SJSA1 (cell line): ENCODE measurements around the gene TRAF3. TPM values are rescaled to one million over a fixed set of nuclear protein-coding genes. Genes with fewer than 3 reads are reported as not detected.

Experiments used
- DNase-seq, 2 experiments: peaks; one replicate each; pipeline ENCODE4 v3.0.0-alpha.2; 2015 to 2020; ENCODE audit warnings: low spot score in 2 of 2, low read depth in 1 of 2
- H3K27ac ChIP-seq: fragments of 250-450 bp; sonication (Bioruptor Pico); 2 replicates; pipeline ENCODE4 v1.5.1; 2020; ENCODE audit warnings: mild to moderate bottlenecking, moderate library complexity
- H3K27me3 ChIP-seq: fragments of 250-450 bp; sonication (Bioruptor Pico); replicated peaks from 2 replicates; pipeline ENCODE4 v1.5.1; 2020; ENCODE audit warnings: mild to moderate bottlenecking, moderate library complexity
- H3K36me3 ChIP-seq: fragments of 250-450 bp; sonication (Bioruptor Pico); 2 replicates; pipeline ENCODE4 v1.5.1; 2020; ENCODE audit warnings: mild to moderate bottlenecking
- H3K4me1 ChIP-seq: fragments of 250-450 bp; sonication (Bioruptor Pico); replicated peaks from 2 replicates; pipeline ENCODE4 v1.6.1; 2021; ENCODE audit warnings: mild to moderate bottlenecking
- H3K4me3 ChIP-seq: fragments of 250-450 bp; sonication (Bioruptor Pico); 2 replicates; pipeline ENCODE4 v1.5.1; 2020; ENCODE audit warnings: mild to moderate bottlenecking
- H3K9me3 ChIP-seq: fragments of 250-450 bp; sonication (Bioruptor Pico); replicated peaks from 2 replicates; pipeline ENCODE4 v1.5.1; 2020; ENCODE audit warnings: mild to moderate bottlenecking
- total RNA-seq: library from RNA; depleted of rRNA; stranded (reverse); fragments of >200 nt; shearing (Covaris generic); gene quantifications from 2 replicates; pipeline ENCODE4 v1.2.3, GENCODE V29; 2014

Gene TRAF3
- total RNA-seq, 1 experiment from 2014 or later: 24.2 TPM

DNA sequence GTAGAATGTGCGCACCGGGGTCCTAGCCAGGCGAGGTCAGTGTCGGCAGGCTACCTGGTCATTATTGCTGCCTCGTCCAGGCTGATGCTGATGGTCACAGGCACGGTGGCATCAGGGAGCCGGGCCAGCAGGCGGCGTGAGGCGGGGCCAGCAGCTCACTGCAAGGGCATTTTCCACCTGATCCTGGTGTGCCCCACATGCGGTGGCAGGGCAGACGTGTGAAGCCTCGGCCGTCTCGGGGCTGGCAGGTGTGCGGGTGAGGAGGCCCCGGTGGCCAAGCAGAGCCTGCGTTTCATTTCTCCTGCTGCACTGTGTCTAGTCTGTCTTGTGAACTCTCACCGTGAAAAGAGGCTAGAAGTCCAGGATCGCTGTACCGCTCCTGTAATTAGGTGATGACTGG, 133.2 kb downstream of the TRAF3 start:
- no peak overlapping the region for H3K4me3 ChIP-seq
- DNase-seq: no peak
- H3K9me3 ChIP-seq: no peaks in the 10 kb centered on the region

DNA sequence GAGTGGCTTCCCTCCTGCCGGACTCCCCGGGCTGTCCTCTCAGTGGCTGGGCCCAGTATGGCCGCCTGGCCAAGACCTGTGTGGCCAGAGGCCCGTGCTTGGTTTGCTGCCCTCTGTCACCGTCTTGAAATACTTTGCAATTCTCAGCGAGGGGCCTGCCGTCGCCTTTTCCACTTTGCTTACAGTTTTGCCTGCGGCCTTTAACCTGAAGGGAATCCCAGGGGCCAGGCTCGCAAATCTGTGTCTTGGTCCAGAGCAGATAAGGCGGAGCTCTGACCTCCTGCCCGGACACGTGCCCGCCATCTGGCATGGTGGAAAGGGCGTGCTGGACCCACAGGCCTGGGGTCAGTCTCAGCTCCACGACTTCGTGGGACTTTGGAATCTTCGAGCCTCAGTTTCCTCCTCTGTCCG, 134.3 kb downstream of the TRAF3 start:
- DNase-seq: no peak
- peaks cover 7% of the 10 kb centered on the region for H3K36me3 ChIP-seq
- H3K27me3 ChIP-seq: no peaks in the 10 kb centered on the region
- no peaks in the 10 kb centered on the region for H3K4me1 ChIP-seq
- H3K27ac ChIP-seq: no peak overlapping the region
- H3K9me3 ChIP-seq: no peaks in the 10 kb centered on the region
- H3K4me3 ChIP-seq: no peak overlapping the region

More for the DNA sequence above, 133.2 kb downstream of the TRAF3 start:
- Histone ChIP-seq H3K36me3 (peaks cover 9% of the 10 kb centered on the region), H3K4me1 (no peaks in the 10 kb centered on the region), H3K27me3 (no peaks in the 10 kb centered on the region), H3K27ac (no peak overlapping the region)

DNA sequence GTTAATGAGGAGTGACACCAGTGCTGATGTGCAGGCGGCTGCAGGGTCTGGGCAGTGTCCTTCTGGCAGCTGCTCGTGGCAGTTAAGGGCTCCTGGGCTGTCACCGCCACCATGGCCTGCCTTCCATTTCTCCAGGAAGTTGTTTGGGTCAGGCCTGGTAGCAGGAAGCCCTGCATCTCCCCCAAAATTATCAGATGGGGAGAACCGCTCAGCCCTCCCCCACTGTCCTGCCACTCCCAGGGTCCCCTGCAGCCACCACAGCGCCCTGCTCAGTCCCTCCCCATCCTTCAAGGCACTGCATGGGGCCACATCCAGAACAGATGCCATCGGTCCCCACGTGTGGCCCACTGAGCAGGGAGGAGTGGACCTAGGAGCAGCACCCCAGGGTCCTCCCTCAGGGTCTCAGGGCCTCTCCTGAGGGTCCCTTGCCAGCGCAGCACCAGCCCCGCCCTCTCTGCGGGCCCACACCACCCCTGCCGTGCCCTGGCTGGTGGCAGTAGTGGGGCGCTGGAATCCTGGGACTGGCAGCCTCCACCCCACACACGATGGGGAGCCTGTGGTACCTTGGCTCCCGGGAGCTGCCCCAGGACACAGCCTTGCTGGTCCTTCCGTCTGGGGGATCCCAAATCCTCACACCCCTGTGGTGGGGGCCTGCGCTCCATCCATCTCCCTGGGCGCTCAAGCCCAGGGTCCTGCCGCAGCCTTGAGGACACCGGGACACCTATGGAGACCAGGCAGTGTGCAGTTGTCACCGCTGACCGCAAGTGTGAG, 134.9 kb downstream of the TRAF3 start:
- H3K27ac ChIP-seq: no peak overlapping the region
- H3K4me3 ChIP-seq: no peak overlapping the region
- no peaks in the 10 kb centered on the region for H3K9me3 ChIP-seq
- no peaks in the 10 kb centered on the region for H3K27me3 ChIP-seq
- DNase-seq: no peak
- H3K36me3 ChIP-seq: peaks cover 2% of the 10 kb centered on the region
- no peaks in the 10 kb centered on the region for H3K4me1 ChIP-seq

DNA sequence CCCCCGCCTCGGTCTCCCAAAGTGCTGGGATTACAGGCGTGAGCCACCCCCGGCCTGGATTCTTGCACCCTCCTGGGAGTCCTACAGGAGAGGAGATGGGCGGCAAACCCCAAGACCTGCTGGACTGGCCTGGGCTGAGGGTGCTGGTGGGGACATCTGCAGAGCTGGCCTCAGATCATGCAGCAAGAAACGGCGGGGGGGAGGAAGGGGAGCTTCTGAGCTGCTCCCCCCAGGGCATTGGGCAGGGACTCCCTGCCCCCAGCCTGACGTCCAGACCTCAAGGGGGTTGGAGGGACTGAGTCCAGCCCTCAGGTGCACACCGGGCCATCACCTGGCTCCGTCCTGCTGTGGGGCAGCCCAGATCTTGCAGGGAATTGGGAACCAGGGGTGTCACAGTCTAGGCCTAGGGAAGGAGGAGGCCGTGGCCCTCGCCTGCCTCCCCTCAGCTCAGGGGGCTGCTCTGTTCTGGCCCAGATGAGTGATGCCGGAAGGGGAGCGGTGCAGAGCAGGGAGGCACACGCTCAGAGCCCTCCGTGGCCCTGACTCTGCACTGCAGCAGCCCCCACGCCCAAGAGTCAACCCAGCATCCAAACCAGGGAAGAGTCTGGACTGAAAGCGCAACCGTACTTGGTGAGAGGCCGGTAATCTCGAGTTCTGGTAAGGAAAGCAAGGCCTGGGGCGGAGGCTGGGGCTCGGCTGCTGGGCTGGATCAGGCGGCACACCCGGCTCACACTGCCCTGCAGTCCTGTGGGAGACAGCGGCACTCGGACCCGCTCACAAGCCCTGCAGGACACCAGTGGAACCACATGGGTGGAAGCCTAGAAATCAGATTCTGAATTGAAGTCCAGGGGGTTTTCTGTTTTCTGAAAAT, 136.3 kb downstream of the TRAF3 start:
- DNase-seq: no peak
- no peaks in the 10 kb centered on the region for H3K36me3 ChIP-seq
- H3K27ac ChIP-seq: no peak overlapping the region
- no peaks in the 10 kb centered on the region for H3K4me1 ChIP-seq
- H3K4me3 ChIP-seq: no peak overlapping the region
- H3K27me3 ChIP-seq: no peaks in the 10 kb centered on the region
- H3K9me3 ChIP-seq: no peaks in the 10 kb centered on the region

DNA sequence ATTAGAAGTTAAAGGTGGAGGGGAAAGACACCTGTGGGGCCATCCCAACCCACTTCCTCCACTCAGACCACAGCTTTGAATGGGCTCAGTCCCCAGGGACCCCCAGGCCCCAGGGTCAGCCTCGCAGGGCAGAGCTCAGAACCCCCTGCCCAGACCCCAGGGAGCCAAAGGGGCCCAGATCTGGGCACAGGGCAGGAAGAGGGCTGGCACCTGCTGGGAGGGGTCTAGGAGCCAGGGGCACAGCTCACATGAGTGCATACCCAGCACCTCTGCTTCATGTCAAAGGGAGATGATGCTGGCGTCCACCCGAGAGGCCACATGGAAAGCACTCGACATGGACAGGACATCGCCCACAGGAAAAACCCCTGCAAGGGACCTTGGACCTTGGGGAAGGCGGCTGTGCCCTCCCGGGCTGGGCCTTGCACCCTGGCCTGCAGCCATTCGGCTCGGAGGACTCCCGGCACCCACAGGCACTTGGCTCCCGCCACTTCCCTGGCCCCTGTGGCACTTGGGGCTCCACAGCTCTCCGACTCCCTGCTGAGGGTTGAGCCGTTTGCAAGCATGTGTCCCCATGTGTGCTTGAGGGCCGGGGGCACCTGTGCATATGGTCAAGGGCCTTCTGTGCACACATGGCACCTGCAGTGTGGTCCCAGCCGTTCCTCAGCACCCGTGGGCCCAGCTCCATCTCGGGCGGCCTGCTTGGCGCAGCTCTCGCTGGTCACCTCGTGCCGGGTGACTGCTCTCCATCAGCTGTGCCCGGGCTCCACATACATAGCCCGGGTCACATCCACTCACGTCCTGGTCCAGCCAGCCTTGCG, 137.4 kb downstream of the TRAF3 start:
- H3K27me3 ChIP-seq: no peaks in the 10 kb centered on the region
- no peaks in the 10 kb centered on the region for H3K9me3 ChIP-seq
- H3K36me3 ChIP-seq: no peaks in the 10 kb centered on the region
- H3K27ac ChIP-seq: no peak overlapping the region
- no peaks in the 10 kb centered on the region for H3K4me1 ChIP-seq
- no peak overlapping the region for H3K4me3 ChIP-seq
- DNase-seq: no peak

DNA sequence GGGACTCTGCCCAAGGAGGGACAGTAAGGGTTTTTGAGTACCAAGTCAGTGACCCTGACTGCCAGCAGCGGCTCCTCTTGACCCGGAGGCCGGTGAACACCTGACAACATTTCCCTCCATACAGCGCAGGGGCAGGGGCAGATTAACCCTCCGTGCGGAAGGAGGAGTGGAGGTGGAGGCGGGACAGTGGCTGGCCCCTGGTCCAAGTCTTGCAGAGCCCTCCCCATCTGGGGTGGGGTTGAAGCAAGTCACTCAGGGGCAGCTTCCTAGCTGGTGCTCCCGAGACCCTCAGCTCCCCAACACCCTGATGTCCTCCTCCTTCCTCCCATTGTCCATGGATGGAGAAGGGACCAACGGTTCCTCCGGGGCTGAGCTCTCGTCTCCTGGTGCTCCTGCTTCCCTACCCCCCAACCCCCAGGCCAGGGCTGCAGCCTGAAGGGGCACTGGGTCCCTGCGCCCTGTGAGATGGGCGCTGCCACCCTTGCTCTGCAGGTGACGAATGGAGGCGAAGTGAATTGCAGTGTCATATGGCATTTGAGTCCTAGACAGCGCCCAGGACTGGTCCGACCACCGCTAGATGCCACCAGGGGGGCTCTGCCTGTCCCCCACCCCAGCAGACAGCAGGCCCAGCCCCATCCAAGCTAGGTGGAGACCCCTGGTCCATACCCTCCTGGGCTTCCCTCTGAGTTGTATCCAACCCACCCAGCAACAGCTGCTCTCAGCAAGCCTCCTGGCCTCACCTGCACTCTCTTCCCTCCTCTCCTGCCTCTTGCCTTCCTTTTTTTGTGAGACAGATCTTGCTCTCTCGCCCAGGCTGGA, 138.3 kb downstream of the TRAF3 start:
- no peak for DNase-seq
- no peaks in the 10 kb centered on the region for H3K4me1 ChIP-seq
- H3K27me3 ChIP-seq: no peaks in the 10 kb centered on the region
- no peak overlapping the region for H3K4me3 ChIP-seq
- no peak overlapping the region for H3K27ac ChIP-seq
- no peaks in the 10 kb centered on the region for H3K36me3 ChIP-seq
- no peaks in the 10 kb centered on the region for H3K9me3 ChIP-seq

DNA sequence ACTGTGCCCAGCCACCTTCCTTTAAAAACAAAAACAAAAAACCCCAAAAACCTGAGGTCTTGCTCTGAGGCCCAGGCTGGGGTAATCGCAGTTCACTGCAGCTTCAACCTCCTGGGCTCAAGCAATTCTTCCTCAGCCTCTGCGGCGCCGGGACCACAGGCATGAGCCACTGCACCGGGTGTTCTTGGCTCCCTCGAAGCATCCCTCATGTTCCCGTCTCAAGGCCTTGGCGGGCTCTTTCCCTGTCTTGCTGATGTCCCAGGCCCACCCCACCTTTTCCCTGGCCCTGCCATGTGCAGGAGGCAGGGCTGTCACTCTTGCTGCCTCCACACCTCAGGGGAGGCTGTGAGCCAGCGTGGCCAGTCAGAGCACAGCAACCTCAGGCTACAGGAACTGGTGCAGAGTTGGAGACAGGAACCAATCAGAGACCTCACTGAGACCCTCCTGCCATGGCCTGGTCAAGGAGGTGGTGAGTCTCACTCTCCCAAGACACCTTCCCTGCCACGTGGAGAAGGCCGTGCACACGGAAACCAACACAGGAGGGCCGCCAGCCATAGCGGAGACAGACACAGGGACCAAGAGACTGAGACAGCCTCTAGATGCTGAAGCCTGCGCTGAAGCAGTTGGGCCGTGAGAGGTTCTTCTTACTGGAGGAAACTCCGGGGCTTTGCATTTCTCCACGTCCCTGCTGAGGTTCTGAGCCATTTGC, 139.3 kb downstream of the TRAF3 start:
- Histone ChIP-seq H3K4me1 (no peaks in the 10 kb centered on the region), H3K27ac (no peak overlapping the region)
- no peak for DNase-seq

DNA sequence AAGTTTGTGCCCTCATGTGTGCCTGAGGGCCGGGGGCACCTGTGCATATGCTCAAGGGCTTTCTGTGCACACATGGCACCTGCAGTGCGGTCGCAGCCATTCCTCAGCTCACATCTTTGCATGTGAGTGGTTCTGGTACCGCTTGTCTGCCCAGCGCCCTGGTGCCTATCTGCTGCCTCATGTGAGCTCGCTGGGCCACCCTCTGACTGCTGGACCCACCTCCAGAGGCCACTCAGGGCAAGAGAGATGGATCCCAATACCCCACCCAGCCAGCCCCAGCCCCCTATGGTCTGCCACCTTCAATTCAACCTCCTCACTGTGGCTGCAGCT, 139.8 kb downstream of the TRAF3 start:
- Histone ChIP-seq H3K27ac (no peak overlapping the region), H3K4me1 (no peaks in the 10 kb centered on the region), H3K4me3 (no peak overlapping the region), H3K27me3 (no peaks in the 10 kb centered on the region; the same call in 1 of the 2 replicates), H3K36me3 (no peaks in the 10 kb centered on the region), H3K9me3 (no peaks in the 10 kb centered on the region; the same call in 1 of the 2 replicates)
- DNase-seq: no peak

More for the DNA sequence above, 139.3 kb downstream of the TRAF3 start:
- Histone ChIP-seq H3K36me3 (no peaks in the 10 kb centered on the region), H3K4me3 (no peak overlapping the region), H3K9me3 (no peaks in the 10 kb centered on the region; the same call in 1 of the 2 replicates), H3K27me3 (no peaks in the 10 kb centered on the region)

DNA sequence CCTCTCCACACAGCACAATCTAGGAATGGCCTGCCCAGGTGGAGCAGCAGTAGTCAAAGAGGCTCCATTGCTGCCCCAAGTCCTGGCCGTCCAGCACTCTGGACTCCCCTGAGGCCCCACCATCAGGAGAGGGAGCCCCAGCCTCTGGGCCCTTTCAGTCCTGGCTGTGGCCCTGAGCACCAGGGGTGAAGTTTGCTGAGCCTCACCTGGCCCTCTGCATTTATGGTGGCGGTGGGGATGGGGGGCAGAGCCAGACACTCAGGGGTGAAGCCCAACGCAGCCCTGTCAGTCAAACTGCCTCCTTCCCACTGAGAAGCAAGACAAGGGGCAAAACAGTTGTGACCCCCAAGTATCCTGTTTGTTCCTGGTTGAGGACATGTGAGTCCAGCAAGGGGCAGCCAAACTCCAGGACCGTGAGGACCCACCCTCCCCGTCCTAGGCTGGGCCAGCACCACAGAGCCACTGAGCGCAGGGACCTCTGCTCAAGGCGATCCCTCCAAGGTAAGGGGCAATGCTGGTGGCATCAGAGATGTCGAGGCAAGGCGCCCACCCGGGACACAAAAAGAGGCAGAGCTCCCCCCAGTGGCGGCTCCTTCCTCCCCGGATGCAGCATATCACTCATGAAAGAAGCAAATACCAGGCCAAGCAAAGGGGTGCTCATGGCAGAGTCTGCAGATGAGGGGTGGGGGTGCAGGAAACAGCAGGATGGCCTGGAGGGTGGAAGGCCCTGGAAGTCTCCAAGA, 140.4 kb downstream of the TRAF3 start:
- no peaks in the 10 kb centered on the region for H3K36me3 ChIP-seq
- peak; percentile 44 to 63 for DNase-seq
- H3K4me3 ChIP-seq: no peak overlapping the region
- peaks cover 3% of the 10 kb centered on the region for H3K27me3 ChIP-seq
- no peak overlapping the region for H3K27ac ChIP-seq
- H3K4me1 ChIP-seq: no peaks in the 10 kb centered on the region; the same call in 1 of the 2 replicates
- no peaks in the 10 kb centered on the region; the same call in 1 of the 2 replicates for H3K9me3 ChIP-seq

DNA sequence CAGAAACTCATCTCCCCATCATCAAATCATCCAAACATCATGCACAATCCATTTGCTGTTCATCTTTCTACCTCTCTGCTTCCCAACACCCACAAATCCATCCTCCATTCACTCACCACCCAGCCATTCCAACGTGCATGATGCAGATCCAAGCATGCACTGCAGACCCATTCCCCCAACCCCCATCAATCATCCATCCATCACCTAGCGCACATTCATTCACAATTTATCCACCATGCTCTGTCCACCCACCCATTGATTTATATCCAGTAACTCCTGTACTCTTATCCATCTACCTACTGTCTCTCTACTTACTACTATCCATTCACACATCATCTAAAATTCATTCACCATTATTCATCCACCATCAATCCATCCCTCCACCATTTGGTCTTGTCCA, 141.2 kb downstream of the TRAF3 start:
- Histone ChIP-seq H3K4me1 (no peaks in the 10 kb centered on the region; the same call in 1 of the 2 replicates), H3K36me3 (no peaks in the 10 kb centered on the region), H3K4me3 (no peak overlapping the region), H3K27ac (no peak overlapping the region), H3K27me3 (peaks cover 11% of the 10 kb centered on the region), H3K9me3 (no peaks in the 10 kb centered on the region; the same call in 1 of the 2 replicates)
- DNase-seq: no peak

DNA sequence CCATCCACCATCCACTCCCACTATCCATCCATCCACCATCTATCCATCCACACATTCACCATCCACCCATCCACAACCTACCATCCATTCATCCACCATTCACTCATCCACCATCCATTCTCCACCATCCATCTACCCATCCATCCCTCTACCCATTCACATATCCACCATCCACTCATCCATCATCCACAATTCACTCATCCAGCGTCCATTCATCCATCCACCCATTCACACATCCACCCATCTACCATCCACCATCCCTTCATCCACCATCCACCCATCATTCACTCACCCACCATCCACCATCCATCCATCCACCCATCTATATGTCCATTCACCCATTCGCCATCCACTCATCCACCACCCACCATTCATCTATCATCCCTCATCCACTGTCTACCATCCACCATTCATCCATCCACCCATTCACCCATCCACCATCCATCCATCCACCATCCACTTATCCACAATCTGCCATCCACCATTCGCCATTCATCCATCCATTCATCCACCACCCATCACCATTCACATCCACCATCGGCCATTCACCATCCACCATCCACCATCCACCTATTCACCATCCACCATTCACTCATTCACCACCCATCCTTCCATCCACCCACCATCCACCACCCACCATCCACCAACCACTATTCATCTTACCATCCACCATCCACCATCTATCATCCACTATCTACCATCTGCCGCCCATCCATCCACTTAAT, 143.2 kb downstream of the TRAF3 start:
- Histone ChIP-seq H3K27ac (no peak overlapping the region), H3K27me3 (peaks cover 22% of the 10 kb centered on the region)
- DNase-seq: no peak

More for the DNA sequence above, 143.2 kb downstream of the TRAF3 start:
- Histone ChIP-seq H3K4me1 (no peaks in the 10 kb centered on the region; the same call in 1 of the 2 replicates), H3K9me3 (no peaks in the 10 kb centered on the region; the same call in 1 of the 2 replicates), H3K4me3 (no peak overlapping the region), H3K36me3 (no peaks in the 10 kb centered on the region)
